GM21360 (cell line): ENCODE data around the gene TNK2.

Experiments used
- ATAC-seq: cut with Tn5 transposase; IDR thresholded peaks from one replicate; pipeline ENCODE4 v1.9.1; 2021; ENCODE audit warnings: mild to moderate bottlenecking, moderate library complexity; ENCODE audit not compliant: unreplicated experiment

The TNK2 gene

DNA sequence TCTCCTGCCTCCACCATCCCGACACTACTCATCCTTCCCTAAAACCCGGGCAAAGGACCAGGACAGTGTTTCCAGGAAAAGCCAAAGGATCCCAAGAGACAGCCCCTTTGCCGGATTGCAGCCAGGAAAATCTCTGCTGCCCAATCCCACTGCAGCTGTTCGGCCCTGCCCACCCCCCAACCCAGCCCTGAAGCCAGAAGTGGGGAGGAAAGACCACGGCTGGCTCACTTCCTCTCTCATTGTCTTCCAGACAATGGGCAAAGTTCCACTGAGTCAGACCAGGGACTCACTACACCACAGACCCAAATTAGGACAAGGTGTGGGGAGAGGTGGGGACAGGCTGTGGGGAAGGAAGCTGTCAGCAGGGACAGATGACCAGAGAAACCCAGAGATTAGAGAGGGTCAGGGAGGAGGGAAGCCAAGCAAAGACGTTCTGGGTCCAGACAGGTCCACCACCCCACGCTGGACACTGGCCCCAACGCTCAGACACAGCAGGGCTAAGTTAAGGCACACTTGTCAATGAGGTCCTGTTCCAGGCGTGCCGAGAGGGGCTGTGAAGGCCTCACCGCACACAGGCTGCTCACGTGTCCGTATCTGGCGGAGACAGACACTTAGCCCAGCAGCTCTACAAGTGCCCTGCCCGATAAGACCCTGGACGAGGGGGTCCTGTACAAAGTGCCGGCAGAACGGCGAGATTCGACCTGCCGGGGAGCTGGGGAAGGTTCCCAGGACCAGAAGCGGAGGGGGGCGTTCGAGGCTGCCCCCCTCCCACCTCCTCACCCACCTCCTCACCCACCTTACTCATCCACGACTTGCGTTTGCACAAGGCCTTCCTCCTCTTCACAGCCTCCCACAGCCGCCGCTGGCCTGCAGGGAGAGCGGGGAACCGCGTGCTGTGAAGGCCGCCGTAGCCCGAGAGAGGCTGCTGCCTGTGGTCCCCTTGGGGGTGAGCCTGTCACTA, 21.9 kb downstream of the TNK2 start:
- no peak for ATAC-seq

DNA sequence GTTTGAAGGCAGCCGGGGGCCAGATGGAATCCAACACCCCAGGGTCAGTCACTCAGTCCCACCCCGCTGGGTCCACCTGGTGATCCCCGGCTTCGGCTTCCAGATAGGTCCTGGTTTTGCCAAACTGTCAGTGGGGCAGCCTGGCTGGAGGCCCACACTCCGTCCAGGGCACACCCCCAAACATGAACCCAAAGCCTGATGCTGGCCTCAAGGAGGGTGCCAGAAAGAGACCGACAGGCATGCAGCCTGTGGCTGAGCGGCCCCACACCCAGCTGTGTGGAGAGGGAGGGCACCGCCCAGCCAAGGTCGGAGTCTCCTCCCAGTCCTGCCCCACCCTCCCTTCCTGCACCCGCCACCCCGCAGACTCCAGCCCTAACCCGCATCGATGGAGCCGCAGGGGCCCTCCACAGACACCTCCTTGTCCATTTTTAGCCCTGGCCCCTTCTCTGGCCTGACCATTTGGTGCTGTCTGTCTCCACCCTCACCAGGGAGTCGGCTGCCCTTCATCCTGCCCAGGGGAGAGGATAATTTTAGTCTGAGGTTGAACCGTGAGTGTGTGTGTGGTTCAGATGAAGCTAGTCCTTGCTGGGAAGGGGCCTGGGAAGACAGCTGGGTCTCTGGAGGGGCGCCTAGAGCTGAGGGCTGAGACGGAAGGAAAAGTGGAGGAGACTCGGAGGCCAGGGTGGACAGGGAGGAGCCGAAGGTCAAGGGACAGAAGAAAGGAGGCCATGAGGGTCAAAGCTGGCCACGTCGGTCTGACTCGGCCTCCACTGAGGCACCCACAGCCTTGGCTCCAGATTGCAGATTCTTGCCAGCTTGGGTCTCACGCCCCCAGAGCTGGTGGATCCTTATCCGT, 23.1 kb downstream of the TNK2 start:
- no peak for ATAC-seq

DNA sequence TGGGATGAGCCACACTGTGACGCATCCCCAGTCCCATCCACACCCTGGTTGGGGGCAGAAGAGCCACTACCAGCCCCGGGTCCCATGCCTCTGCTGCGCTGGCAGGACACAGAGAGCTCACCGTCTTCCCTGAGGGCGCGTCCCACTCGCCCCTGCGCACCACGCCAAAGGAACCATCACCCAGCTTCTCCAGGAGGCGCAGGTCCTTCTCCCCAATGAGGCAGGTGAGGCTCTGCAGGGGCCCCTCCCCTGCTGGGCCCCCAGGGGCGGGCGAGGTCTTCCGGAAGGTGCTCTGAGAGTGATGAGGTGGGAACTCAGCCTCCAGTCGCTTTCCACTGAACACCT, 23.7 kb downstream of the TNK2 start:
- ATAC-seq = no peak

DNA sequence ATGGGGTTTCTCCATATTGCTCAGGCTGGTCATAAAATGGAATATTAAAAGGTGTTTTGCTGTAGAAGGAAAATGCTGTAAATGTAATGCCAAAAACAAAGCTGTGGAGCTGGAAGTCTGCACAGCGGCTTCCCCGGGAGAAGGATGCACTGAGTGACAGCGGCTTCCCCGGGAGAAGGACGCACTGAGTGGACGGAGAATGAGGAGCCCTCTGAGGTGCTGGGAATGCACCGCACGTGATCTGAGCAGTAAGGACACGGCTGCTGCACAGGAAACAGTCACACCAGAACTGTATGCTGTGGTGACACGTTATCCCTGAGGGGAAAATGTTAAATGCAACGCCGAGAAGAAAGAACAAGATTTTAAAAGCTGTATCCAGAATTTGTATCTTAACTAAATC, 24.6 kb downstream of the TNK2 start:
- no peak for ATAC-seq

DNA sequence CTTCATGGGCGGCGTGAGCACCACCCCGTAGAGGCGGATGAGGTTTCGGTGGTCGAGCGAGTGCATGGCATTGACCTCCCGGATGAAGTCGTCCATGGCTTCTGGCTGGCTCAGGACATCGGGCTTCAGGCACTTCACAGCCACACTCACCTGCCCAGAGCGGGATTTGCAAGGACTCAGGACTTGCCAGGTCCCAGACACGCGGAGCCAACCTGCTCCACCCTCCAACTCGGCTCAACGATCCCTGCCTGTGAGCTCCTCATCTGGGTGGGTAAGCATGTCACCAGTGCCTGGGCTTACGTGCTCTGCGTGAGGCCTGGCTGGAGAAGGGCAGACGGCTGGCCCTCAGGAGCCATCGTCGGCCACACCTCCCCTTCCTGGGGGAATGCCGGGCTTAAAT, 25.2 kb downstream of the TNK2 start:
- ATAC-seq = no peak

DNA sequence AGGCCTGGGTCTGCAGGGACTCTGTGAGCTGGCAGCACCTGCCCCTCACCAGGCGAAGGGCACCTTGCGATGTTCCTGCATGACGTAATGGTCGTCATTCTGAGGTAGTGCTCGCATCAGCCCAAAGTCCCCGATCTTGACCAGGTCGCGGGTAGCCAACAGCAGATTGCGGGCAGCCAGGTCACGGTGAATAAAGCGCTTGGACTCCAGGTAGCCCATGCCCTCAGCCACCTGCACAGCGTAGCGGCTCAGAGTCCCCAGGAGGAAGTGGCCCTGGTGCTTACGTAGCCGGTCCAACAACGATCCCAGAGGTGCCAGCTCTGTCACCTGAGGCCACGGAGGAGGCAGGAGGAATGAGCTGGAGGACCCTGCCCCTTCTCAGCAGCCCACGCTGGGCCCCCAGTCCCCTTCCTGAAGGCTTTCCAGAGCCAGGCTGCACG, 26.3 kb downstream of the TNK2 start:
- ATAC-seq = no peak

DNA sequence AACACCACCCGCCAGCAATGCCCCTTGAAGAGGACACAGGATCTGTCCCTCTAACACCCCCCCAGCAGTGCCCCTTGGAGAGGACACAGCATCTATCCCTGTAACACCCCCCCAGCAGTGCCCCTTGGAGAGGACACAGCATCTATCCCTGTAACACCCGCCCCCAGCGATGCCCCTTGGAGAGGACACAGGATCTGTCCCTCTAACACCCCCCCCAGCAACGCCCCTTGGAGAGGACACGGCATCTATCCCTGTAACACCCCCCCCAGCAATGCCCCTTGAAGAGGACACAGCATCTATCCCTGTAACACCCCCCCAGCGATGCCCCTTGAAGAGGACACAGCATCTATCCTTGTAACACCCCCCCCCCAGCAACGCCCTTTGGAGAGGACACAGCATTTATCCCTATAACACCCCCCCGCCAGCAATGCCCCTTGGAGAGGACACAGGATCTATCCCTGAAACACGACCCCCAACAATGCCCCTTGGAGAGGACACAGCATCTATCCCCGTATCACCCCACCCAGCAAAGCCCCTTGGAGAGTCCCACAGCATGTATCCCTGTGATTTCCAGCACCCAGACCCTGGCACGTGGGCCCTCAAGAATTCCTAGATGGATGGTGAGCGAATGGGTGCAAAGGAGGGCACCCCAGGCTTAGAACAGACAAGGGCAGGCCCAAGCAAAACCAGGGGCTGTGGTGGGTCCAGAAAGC, 26.9 kb downstream of the TNK2 start:
- no peak for ATAC-seq

DNA sequence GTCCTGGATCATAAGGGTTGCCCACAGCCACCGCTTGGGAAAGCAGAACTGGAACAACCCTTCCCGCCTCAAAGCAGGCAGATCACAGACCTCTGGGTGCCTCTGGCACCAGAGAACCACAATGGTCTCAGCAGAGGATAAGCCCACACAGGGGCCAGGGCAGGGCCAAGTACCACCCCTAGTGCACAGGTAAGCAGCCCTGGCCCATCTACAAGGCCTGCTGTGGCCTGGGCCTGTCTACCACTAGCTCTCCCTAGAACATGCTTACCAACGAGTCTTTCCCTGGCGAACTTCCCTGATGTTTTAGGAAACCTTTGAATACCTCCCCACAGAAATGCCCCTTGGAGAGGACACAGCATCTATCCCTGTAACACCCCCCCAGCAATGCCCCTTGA, 28.3 kb downstream of the TNK2 start:
- ATAC-seq = no peak

DNA sequence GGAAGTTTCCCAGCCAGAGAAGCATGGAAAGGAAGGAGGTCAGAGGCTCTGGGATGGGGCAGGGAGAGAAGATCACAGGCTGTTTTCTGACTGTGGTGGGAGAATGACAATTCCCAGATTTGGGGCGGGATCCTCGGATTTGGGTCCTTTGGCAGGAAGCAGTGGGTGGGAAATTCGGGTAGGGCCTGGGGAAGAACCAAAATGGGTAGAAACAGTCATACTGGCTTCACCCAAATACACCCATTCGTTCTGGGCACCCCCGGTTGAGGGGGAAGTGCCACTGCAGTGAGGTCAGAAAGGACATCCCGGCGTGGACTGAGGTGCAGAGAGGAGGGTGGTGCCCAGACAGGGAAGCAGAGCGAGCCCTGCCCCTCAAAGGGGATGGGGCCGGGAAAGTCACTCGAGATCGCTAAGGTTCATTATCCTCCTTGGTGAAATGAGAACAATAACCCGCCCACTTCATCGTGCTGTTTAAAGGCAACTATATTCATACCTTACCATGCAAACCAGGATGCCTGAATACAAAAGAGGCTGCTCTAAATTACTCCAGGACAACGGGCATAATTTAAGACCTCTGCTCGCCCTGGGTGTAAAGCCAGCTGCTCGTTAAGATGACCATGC, 28.8 kb downstream of the TNK2 start:
- no peak for ATAC-seq

DNA sequence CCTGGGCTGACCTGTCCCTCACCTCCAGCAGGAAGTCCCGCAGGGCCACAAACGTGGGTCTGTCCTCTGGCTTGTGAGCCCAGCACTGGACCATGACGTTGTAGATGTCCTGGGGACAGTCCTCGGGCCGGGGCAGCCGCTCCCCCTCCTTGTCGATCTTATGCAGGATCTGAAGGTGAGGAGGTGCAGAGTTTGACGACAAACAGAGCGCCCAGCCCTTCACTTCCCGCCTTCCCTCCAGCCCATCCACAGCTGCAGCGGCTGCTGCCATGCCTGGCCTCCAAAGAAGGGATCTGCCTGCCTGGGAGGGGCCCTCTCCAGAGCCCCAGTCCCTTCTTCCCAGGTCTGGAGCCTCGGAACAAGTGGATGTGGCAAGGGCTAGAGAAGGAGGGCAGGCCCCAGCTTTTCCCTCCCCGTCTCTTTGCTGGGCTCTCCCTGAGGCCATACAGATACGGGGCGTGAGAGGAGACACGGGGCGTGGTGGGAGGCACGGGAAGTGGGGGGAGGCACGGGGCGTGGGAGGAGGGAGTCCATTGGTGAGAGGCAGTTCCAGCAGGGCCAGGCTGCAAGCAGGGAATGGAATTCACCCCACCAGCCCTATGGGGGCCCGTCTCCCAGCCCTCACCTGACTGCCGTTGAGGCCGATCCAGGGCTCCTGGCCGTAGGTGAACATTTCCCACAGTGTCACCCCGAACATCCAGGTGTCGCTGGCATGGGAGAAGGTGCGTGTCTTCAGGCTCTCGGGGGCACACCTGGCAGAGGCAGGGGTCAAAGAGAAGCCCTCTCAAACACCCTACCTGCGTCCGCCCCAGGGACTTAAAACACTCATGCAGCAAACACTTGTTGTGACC, 29.7 kb downstream of the TNK2 start:
- ATAC-seq = no peak

DNA sequence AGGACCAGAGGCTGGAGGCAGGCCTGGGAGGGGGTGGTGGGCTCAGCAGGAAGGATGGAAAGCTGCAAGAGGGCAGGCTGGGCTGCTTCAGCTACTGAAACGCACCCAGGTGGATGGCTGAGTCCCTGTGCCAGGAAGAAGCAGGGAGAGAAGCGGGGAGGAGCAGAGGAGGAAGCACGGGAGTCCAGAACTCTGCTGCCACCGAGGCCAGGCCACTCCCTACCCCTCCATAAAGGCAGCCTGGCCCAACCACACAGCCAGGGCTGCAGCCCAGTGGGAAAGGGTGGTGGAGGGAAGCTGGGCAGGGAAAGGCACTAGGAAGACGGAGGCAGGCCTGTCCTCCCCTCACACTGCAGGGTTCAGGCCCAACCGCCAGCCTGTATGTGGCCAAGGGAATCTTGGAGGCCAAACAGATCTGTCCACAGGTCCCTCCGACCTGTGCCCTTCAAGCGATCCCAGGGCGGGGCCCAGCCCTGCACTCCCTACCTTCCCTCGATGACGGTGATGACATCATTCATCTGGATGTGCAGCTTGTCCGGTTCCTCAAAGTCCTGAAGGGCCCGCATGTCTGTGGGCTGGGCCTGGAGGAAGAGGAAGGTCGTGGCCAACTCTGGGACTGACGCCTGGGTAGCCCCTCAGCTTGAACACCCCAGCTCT, 30.5 kb downstream of the TNK2 start:
- no peak for ATAC-seq

DNA sequence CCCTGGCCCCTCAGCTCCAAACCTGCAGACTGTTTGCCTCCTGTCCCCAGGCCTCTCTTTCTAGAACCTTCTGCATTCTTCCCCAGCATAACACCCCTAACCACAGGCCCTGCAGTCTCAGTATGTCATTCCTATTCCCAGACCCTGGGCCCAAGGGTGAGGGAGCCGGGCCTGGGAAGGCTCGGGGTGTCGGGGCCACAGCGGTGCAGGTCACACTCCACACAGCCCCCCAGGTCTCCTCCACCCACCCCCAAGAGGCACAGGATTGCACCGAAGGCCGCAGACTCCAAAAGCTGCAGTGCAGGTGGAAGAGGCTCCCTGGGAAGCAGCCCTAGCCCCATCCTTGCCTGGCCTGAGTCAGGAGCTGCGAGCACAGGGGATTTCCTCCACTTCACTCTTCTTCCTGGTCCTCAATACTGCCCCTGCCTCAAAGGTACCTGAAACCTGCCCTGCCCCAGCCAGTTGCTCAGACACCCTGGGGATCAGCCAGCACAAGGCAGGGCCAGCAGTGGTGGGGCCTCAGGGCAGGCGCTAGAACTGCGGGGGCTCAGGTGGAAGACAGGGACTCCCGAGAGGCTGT, 31.1 kb downstream of the TNK2 start:
- ATAC-seq = no peak

DNA sequence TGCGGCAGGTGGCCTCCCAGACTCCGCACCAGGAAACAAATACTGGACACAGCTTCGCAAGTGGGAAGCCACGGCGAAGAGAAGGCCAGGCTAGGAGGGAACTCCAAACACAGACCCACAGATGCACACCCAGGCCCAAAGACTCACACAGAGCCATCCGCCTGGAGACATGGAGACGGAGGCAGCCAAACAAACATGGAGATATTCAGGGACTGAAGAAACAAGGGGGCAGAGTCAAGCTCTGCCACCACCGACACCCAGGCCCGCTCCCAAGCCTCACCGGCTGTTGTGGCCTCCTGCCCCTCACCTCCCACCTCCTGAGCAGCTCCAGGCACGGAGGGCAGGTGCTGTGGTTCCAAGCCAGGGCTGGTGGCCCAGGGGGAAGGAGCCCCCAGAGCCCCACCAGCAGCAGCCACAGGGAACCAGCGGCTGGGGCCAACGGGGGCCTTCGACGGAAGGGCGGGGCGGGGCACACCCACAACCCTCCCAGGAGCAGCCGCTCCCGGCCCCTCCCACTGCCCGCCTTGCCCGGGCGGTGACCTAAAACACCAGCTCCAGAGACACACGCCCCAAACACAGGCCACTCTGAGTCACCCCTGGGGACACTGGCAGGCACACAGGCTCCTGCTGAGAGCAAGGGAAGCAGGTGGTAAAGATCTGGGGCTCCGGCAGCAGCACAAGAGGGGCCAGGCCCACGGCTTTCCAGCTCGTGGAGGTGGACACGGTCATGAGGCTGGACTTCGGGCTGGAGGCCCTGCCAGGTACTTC, 31.9 kb downstream of the TNK2 start:
- no peak for ATAC-seq

DNA sequence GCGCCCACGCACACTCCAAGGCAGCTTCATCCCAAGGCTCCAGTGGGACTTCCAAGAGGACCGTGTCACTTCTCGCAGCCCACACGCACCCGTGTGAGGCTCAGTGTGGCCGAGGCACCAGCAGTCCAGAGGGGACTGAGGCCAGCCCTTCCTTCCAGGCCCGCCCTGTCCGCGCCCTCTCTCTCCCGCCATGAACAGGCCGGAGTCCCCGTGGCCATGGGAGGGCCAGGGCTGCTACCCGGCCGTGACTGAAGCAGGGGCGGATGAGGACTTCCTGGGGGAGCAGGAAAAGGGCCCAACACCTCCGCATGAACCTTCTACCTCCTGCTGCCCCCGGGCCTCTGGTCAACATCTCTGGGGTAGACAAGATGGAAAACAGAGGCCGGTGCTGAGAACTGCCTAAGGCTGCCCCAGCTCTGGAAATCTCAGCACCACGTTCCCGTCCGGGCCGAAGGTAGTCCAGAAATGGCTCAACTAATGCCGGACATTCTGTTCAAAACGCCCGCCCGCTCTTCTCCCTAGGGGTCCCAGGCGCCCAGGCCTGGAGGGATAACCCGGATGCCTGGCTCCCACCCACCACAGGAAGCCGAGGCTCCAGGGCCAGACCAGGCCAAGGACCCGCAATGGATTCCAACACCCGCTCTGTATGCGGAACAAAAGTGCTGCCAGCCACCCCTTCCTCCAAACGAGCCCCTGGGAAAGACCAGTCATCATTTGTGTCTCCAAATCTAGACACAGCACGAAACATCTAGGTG, 32.7 kb downstream of the TNK2 start:
- ATAC-seq = no peak

DNA sequence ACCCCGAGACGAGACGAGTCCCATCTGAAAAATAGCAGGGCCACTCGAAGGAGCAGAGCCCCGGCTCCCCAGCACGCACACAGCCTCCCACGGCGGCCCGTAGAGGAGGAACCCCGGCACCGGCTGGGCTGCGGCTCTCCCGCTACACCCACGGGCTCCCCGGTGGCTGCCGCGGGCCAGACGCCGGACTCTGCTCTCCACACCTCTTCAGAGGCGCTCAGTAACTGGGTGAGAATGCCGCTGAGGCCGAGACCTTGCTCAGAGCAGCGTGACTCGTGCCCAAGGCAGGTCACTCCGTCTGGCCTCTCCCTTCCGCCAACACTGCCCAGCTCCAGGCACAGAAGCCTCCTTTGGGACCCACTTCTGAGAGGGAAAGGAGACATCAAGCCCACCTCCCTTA, 34.4 kb downstream of the TNK2 start:
- ATAC-seq = no peak

DNA sequence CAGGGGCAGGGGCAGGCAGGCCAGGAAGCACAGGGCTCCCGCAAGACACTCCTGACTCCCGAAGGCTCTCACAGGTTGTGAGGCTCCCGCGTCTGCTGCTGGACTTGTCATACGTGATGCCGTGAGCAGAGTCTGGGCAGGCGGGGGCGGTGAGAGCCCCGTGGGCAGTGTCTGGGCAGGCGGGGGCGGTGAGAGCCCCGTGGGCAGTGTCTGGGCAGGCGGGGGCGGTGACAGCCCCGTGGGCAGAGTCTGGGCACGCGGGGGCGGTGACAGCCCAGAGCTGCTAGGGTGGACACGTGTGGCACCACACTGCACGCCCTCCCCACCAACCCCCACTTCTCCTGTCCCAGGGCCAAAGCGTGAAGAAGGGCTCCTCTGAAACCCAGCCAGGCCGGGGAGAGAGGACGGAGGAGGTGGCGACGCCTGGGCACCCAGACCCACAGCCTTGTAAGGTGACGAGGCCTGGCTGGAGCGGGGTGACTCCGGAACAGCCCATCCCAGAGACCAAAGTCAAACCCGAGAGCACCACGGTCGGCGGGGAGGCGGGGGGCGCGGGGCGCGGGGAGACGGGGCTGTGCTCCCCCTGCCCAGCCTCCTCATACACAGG, 35.0 kb downstream of the TNK2 start:
- no peak for ATAC-seq

DNA sequence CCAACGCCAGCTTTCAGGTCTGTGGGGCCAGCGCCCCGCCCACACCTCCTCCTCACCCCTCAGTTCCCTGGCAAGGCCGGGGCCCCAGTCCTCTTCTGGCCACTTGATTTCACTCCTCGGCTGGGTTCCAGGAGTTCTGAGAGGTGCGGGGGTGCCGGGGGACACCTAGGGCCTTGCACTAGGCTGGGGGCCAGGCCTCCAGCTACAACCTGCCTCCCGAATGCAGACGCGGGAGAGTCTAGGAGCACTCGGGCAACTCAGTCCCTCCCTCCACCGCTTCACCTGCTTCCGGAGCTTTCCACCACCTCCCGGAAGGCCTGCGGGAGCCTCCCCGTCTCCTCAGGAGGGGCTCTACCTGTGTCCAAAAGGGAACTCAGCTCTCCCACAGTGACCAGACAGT, 35.6 kb downstream of the TNK2 start:
- no peak for ATAC-seq
